Brain pericyte (primary cell): Measurements from ENCODE around the gene NSUN7.

Source experiments
- DNase-seq: peaks from one replicate; pipeline ENCODE4 v3.0.0-alpha.2; 2012; ENCODE audit warnings: low read depth, low spot score

Gene NSUN7

GRCh38 chr4:40734497-40734896, 15.3 kb upstream of the NSUN7 start:
- no peak for DNase-seq

GRCh38 chr4:40736910-40737309, 12.8 kb upstream of the NSUN7 start:
- no peak for DNase-seq

DNA sequence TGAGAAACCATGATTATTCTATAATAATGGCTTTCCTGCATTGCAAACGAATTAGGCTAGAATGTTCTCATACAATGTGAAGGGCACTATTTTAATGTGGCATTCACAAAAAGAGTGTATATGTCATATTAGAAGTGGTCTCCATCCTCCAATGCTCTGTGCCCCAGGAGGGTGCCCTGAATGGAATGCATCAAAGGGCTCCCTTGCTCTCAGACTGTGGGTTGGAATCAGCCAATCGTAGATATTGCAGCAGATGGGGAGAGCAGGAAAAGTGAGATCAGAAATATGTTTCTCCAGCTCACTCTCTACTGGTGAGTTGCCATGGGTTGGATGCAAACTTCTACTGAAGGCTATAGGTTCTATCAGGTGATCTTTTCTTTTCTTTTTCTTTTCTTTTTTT, 11.9 kb upstream of the NSUN7 start:
- DNase-seq = no peak

DNA sequence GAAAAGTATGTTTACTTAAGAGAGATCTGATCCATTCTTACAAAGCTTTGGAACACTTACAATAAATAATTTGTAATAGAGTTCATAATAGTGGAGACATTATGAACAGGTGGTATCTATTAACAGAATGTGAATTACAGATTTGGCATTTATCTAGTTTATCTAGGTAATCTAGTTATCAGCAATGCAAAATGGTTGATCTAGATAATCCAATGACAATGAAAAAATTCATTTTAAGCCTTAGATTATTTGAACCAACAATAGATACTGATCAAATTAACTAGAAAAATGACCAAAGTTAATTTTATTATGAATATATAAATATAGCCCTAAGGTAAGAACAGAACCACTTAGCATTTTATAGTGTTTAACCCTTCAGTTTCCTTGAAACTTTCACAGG, 10.4 kb upstream of the NSUN7 start:
- no peak for DNase-seq

GRCh38 chr4:40744218-40744617, 5.5 kb upstream of the NSUN7 start:
- no peak for DNase-seq

- DNase-seq = no peak
These were observed 4.3 kb upstream of the NSUN7 start for GRCh38 chr4:40745285-40745984.

DNA sequence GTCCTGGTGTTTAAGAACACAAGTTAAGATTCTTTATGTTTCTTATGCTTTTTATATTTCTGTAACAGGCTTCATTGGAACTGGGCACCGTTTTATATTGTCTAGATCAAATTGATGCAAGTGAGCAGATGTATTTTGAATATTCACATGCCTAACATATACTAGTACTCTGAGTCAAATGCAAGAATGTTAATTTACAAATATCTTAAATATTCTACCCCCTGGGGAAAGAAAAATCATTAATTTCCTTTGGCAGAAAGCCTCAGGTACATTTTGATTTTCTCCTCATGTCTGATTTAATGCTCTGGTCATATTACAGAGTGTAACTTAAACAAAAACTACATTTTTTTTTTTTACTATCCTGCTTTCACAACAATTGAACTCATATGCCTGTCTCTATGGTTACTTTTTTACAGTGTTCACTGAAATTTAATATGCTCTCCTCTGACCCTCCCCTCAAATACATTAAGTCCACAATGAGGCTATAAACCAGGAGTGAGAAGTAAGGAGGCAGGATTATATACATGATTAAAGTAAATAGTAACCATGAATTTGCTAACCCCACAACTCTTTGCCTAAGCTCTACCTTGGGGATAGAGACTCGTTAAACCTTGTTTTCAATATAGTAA, 2.4 kb upstream of the NSUN7 start:
- no peak for DNase-seq

DNA sequence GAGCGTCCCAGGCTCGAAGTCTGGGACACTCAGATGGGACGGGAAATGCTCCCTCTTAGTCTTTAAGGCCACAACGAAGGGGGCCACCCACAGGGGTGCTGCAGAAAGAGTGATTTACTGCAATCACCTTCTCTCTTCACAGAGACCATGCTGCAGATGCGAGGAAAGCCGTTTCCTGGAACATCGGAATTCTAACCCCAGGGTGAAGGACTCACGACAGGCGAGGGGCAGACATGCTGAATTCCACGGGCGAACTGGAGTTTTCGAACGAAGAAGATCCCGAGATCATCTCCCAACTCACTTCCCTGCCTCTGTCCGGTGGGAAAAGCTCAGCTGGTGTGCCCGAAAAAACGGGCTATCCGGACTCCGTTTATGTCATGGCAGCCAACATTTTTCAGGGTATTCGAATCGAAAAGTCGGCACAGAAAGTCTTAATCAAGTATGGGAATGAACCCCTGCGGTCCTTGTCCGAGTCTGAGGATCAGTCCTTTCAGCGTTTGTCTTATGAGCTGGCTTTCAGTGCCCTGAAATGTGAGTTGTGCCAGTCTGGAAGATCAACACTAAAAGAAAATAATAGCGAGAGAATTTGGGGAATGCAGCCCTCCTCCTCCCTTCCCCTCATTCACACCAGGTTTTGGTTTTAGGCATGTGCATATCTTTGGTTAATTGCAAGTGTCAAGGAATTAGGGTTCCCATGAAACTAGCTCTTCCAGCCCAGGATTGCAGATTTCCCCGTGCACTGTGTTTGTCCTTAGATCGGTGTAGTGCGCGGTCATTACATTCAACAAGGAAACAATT, 905 bp downstream of the NSUN7 start:
- DNase-seq = no peak

- no peak for DNase-seq
These were observed 5.9 kb downstream of the NSUN7 start for GRCh38 chr4:40755616-40756015.

- no peak for DNase-seq
These were observed 13.5 kb downstream of the NSUN7 start for GRCh38 chr4:40763228-40763716.

- DNase-seq = no peak
These were observed 19.5 kb downstream of the NSUN7 start for GRCh38 chr4:40769266-40769665.

- no peak for DNase-seq
These were observed 28.3 kb downstream of the NSUN7 start for GRCh38 chr4:40778090-40778489.

GRCh38 chr4:40782876-40783275, 33.1 kb downstream of the NSUN7 start:
- no peak for DNase-seq

GRCh38 chr4:40785727-40786126, 36.0 kb downstream of the NSUN7 start:
- DNase-seq = no peak

GRCh38 chr4:40788331-40788730, 38.6 kb downstream of the NSUN7 start:
- no peak for DNase-seq

DNA sequence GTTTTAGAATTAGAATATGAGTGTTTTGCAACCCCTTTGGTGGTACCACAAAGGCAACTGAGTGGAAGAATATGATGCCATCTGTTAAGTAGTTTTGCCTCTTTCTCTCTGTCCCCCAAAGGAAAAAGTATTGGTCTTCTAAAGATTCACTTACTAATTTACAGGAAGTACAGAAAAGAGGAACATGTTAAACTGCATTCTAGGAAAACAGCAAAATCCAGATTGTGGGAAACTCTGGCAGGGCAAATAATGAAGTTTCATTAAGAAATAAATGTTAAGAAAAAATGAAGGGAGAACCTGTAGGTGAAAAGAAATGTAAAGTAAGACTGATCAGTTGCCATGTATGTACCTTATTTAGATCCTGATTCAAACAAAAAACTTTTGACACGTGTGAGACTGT, 39.3 kb downstream of the NSUN7 start:
- no peak for DNase-seq

DNA sequence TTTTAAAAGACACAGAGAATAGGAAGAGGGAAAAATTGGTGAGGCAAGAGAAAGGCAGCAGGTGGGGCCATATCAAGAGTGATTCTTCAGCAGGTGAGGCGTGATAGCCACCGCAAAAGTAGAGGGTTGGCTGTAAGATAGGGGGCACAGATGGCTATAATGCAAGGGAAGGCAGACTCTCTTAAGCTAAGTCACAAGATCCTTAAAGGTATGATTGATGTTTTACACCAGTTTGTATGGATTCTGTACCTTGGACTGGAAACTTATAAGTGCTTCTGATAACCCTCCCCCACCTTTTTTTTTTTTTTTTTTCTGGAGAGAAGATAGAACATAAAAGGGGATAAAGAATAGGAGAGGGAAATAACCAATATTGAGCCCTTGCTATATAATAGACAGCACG, 40.0 kb downstream of the NSUN7 start:
- DNase-seq = no peak

DNA sequence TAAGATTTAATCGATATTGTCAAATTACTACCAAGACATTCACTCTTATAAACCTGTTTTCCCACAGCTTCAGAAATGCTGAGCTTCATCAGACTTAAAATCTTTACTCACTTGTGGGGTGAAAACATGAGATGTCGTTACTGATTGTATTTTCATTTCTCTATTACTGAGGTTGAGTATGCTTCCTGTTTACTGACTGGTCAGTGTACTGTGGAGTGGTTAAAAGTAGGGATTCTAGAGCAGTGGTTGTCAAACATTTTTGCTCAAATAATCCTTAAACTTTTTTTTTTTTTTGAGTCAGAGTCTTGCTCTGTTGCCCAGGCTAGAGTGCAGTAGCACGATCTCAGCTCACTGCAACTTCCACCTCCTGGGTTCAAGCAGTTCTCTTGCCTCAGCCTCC, 50.3 kb downstream of the NSUN7 start:
- no peak for DNase-seq

GRCh38 chr4:40804598-40804997, 54.8 kb downstream of the NSUN7 start:
- DNase-seq = no peak

- no peak for DNase-seq
These were observed 59.2 kb downstream of the NSUN7 start for GRCh38 chr4:40808926-40809457.

DNA sequence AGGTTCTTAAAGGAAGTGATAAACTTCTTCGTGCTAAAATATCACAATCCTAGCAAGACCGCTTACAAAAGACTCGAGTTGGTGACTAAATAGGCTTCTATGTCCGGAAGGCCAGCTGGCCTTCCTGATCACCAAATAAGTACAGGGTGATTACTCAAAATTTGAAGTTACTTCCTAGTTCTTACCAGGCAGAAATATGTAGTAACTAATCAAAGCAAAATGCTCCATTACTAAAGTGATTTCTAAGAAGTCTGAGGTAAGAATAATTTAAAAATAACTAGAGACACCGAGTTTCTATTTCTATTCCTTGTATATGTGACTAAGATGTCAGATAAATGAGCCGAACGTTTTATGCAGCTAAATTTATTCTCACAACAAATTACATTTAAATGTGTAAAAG, 62.2 kb downstream of the NSUN7 start:
- no peak for DNase-seq

DNA sequence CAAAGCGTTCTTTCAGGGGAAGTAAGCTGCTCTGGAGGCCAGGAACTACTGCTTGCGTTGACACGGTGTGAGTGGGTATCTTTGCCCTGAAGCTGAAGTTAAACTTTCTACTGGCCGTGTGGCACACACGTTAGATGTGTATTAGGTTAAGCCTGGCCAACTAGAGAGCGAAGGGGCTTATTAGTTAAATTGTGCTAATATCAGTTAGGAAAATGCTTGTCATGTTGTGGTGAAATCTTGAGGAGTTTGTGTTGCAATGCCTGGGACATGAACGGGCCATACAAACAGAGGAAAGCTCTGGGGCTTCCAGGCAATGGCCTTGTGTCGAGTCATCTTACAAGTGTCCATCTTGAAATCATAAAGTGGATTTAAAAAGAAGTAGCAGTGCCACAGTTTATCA, 62.6 kb downstream of the NSUN7 start:
- DNase-seq = no peak
